ENCODE data around the gene FFAR1. TPM values are rescaled to one million over a fixed set of nuclear protein-coding genes. Genes with fewer than 3 reads are reported as not detected.

FFAR1 gene
- total and polyA plus RNA-seq, 2 of the 8 experiments (the other 6 are each of a cell fraction or from before 2014, with no cell fraction given): not detected

DNA sequence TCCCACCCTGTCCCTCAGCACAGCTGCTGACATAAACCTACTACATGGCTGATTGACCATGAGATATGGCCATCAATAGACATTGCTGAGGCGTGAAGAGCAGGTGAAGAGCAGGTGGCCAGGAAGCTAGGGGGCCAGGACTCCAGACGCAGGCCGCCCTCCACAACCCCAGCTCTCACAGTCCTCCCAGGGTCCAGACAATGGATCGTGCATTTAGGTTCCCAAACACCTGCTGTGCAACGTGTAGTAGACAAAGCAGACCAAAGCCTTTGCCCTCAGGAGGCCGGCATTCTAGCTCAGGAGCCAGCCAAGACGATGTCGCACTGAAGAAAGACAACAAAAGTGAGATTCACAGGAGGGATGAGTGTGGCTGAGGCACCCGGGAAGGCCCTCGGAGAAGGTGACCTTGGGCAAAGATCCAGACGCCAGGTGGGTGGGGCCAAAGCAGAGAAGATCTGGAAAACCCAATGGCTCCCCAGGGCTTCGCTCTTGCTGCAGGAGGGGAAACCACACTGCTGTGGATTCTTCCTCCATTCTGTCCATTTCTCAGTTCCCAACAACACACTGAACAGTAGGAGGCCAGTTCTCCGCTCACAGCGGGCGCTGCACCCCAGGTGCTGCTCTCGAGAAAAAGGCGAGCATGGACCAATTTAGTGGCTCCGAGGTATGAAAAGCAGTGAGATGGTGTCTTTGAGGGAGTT is 1.4 kb downstream of the FFAR1 start:
- Histone ChIP-seq H3K23ac (ENCODE audit: insufficient read length) (no peak overlapping the region), H2BK120ac (replicated peaks; ENCODE audit: low read depth, low read length) (no peak overlapping the region), H2BK12ac (ENCODE audit: low read depth, low read length) (0 out of 2 replicates have a peak overlapping the region, but pooled peaks have one; percentile 7), H3K79me2 (ENCODE audit: control insufficient read depth in 1 of 2, insufficient read depth in 2 of 2, low read length in 2 of 2) (no peaks in the 10 kb centered on the region), H3K27ac (ENCODE audit: low read depth, low read length) (no peak overlapping the region), H3K4ac (replicated peaks; ENCODE audit: insufficient read length, low read depth, low read length) (no peak overlapping the region), H3K79me1 (ENCODE audit: low read depth, low read length) (no peaks in the 10 kb centered on the region), H3K4me2 (ENCODE audit: insufficient read depth in 1 of 2, low read depth in 2 of 2, low read length in 2 of 2) (no peak overlapping the region), H2BK15ac (ENCODE audit: low read length) (no peak overlapping the region), H3K36me3 (ENCODE audit: control insufficient read depth in 2 of 4, insufficient read depth in 4 of 4, low read length in 3 of 4) (no peaks in the 10 kb centered on the region), H4K5ac (ENCODE audit: insufficient read length, low read depth, low read length) (no peak overlapping the region), H2AK5ac (ENCODE audit: low read depth, low read length) (no peak overlapping the region), H4K20me1 (replicated peaks in 1 of 2; ENCODE audit: control insufficient read depth in 1 of 2, insufficient read depth in 2 of 2, low read length in 2 of 2) (no peaks in the 10 kb centered on the region), H4K8ac (ENCODE audit: extremely low read depth, insufficient read depth, low read length) (no peak overlapping the region), H2AFZ (ENCODE audit: low read length) (no peak overlapping the region), H3K18ac (ENCODE audit: extremely low read depth, low read length) (no peak overlapping the region), H4K91ac (replicated peaks; ENCODE audit: insufficient read length, low read length) (no peak overlapping the region), H3K27me3 (replicated peaks in 1 of 4; ENCODE audit: control insufficient read depth in 3 of 4, extremely low read depth in 1 of 4, insufficient read depth in 3 of 4, low read length in 3 of 4) (no peaks in the 10 kb centered on the region), H2BK20ac (ENCODE audit: low read length) (no peak overlapping the region), H2BK5ac (ENCODE audit: low read depth, low read length) (no peak overlapping the region), H3K9me3 (ENCODE audit: insufficient read depth in 2 of 2, low read depth in 1 of 2, low read length in 1 of 2) (no peaks in the 10 kb centered on the region), H3K4me1 (replicated peaks in 1 of 4; ENCODE audit: control insufficient read depth in 3 of 4, insufficient read depth in 4 of 4, low read length in 3 of 4) (peaks cover 0 to 2% (median 0%) of the 10 kb centered on the region in 4 experiments; a peak in 2 of 7 replicates), H3K9ac (replicated peaks in 1 of 4; ENCODE audit: extremely low read depth in 1 of 4, low read depth in 3 of 4, low read length in 3 of 4) (no peak overlapping the region), H3K14ac (ENCODE audit: insufficient read length) (no peak overlapping the region), H3K4me3 (ENCODE audit: extremely low read depth in 1 of 4, insufficient read depth in 2 of 4, low read depth in 3 of 4, low read length in 4 of 4) (no peak overlapping the region), H3K23me2 (ENCODE audit: low read depth, low read length) (no peaks in the 10 kb centered on the region; the same call in 1 of the 2 replicates), H3K56ac (replicated peaks; ENCODE audit: insufficient read length, low read depth, low read length) (no peak overlapping the region)
- WGBS, 2 experiments (ENCODE audit: extremely low coverage in 1 of 2, insufficient coverage in 1 of 2, insufficient read length in 1 of 2, insufficient replicate concordance in 2 of 2, low coverage in 1 of 2, low lambda C conversion rate in 2 of 2, missing lambda C conversion rate in 1 of 2): 81% methylated on average over 18 of the region's 18 CpGs; no CpG with 5 or more reads in 1 of the 2 experiments
- CTCF ChIA-PET (ENCODE audit: partially characterized antibody): interaction anchor here (0.8 to 1.9 kb wide), 5 partner anchors 9 to 293 kb away, joined by 3 to 5 read pairs (median 4); partner anchors contain the start of gene FFAR3
- DNase-seq (ENCODE audit: low read depth in 1 of 2, low spot score in 2 of 2) (peak in 1 of 2 experiments; percentile 44), FAIRE-seq (no peak)
- POLR2A ChIA-PET (ENCODE audit: partially characterized antibody): no interaction called here
- TF ChIP-seq, protein P1, sequence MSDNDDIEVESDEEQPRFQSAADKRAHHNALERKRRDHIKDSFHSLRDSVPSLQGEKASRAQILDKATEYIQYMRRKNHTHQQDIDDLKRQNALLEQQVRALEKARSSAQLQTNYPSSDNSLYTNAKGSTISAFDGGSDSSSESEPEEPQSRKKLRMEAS (IDR thresholded peaks at IDR 0.05): peak; percentile 86
- TF ChIP-seq, protein P2, sequence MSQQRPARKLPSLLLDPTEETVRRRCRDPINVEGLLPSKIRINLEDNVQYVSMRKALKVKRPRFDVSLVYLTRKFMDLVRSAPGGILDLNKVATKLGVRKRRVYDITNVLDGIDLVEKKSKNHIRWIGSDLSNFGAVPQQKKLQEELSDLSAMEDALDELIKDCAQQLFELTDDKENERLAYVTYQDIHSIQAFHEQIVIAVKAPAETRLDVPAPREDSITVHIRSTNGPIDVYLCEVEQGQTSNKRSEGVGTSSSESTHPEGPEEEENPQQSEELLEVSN (IDR thresholded peaks at IDR 0.05): peak; percentile 81
- TF ChIP-seq EGR1 (IDR thresholded peaks at IDR 0.05; ENCODE audit: borderline replicate concordance, low read depth, low read length) (no peak), KDM4A (IDR thresholded peaks at IDR 0.05; ENCODE audit: low read depth, low read length, severe bottlenecking) (no peak), SP1 (IDR thresholded peaks at IDR 0.05; ENCODE audit: low read depth, low read length) (no peak), SIX5 (IDR thresholded peaks at IDR 0.05; ENCODE audit: low read depth, low read length) (no peak), CBX8 (IDR thresholded peaks at IDR 0.05; ENCODE audit: borderline replicate concordance, low read depth, low read length) (no peak), KDM1A (IDR thresholded peaks at IDR 0.05; ENCODE audit: borderline replicate concordance, low read length) (no peak)
